Activated T-helper 1 cell treated with anti-CD3 and anti-CD28 coated beads, Interleukin-12 subunit alpha, Interleukin-12 subunit beta, Interleukin-2, Interleukin-4 antibody, amounts not matched to agents 30 ng/mL and 10 ng/mL and 1 ng/mL, durations not matched to agents 14 hours and 24 hours and 36 hours (primary cell): Measurements from ENCODE around the gene TRIM14. TPM values are rescaled to one million over a fixed set of nuclear protein-coding genes. Genes with fewer than 3 reads are reported as not detected.
"Not testable (repeated sequence)": the region's sequence is repeated elsewhere in the genome, so short reads cannot be mapped to it uniquely, and the experiment has no call there.

Source experiments
- DNase-seq: peaks from one replicate; pipeline ENCODE4 v3.0.0; 2021; ENCODE audit warnings: low spot score
- H3K27ac Mint-ChIP-seq: one replicate; pipeline ENCODE4 v1.8.0; 2021; ENCODE audit warnings: mild to moderate bottlenecking, mixed read lengths
- H3K27me3 Mint-ChIP-seq: one replicate; pipeline ENCODE4 v1.8.0; 2022; ENCODE audit warnings: mild to moderate bottlenecking, moderate library complexity, mixed read lengths; ENCODE audit not compliant: insufficient read depth
- H3K36me3 Mint-ChIP-seq: one replicate; pipeline ENCODE4 v1.8.0; 2021; ENCODE audit warnings: low read depth, mixed read lengths
- H3K4me1 Mint-ChIP-seq: one replicate; pipeline ENCODE4 v1.8.0; 2021; ENCODE audit warnings: low read depth, mixed read lengths
- H3K4me3 Mint-ChIP-seq: one replicate; pipeline ENCODE4 v1.8.0; 2021; ENCODE audit warnings: mild to moderate bottlenecking, moderate library complexity, mixed read lengths
- H3K9me3 Mint-ChIP-seq: one replicate; pipeline ENCODE4 v1.8.0; 2021; ENCODE audit warnings: mixed read lengths
- intact Hi-C: fragments of 100-400 bp; cut with micrococcal nuclease; formaldehyde crosslinking; loops from one replicate; pipeline ENCODE4 v1.15.1; 2024
- total RNA-seq: library from RNA; stranded (reverse); gene quantifications from 2 replicates; pipeline ENCODE4 v1.2.3, GENCODE V29; 2022

TRIM14 gene
- total RNA-seq, 1 donor from 2014 or later, result 41.7 TPM

DNA sequence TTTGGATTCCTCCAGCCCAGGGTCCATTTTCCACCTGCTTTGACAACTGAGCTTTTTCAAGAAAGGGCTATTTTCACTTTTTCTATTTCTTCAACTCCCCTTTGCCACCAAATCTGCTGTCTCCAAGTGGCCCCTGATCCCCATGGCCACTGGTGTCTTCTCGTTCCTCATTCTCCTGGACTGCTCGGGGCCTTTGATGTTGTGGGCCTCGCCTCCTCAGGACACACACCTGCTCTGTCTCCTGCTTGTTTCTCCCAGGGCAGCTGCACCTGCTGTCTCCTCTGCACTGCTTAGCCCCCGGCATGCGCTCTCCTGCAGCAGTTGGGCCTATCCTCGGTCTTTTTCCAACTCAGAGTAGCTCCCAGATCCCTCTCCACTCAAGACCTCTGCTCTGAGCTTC, 78.8 kb downstream of the TRIM14 start:
- no peak for DNase-seq
- intact Hi-C loops, result no loop called here

DNA sequence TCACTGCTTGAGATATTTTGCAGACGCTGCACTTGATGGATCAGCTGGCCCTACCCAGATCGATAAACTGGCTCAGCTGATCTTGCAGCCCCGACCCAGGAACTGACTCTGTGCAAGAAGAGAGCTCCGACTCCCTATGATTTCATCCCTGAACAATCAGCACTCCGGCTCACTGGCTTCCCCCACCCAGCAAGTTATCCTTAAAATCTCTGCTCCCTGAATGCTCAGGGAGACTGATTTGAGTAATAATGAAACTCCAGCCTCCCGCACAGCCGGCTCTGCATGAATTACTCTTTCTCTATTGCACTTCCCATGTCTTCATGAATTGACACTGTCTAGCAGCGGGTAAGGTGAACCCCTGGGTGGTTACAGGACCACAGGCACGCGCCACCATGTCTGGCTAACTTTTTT, 79.4 kb downstream of the TRIM14 start:
- Mint-ChIP-seq H3K4me3 (no peak overlapping the region), H3K36me3 (no peaks in the 10 kb centered on the region), H3K27me3 (peaks cover 11% of the 10 kb centered on the region), H3K27ac (no peak overlapping the region), H3K4me1 (peaks cover 6% of the 10 kb centered on the region), H3K9me3 (no peaks in the 10 kb centered on the region)
- DNase-seq, result no peak
- intact Hi-C loops, result no loop called here

More for the DNA sequence above, 78.8 kb downstream of the TRIM14 start:
- Mint-ChIP-seq H3K9me3 (peaks cover 2% of the 10 kb centered on the region), H3K4me3 (no peak overlapping the region), H3K27me3 (peaks cover 11% of the 10 kb centered on the region), H3K36me3 (peaks cover 2% of the 10 kb centered on the region), H3K27ac (no peak overlapping the region), H3K4me1 (peaks cover 5% of the 10 kb centered on the region)

DNA sequence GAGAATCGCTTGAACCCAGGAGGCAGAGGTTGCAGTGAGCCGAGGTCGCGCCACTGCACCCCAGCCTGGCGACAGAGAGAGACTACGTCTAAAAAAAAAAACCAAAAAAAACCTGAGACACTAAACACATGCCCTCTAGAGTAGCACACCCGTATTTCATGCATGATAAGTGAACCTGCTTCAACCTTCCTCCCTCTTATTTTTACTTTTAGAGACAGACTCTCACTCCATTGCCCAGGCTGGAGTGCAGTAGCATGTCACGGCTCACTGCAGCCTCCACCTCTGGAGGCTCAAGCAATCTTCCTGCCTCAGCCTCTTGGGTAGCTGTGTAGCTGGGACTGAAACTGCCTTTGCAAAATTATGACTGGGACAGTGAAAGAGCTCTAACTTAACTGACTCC, 80.1 kb downstream of the TRIM14 start:
- H3K4me3 Mint-ChIP-seq, result no peak overlapping the region
- H3K27me3 Mint-ChIP-seq, result peaks cover 11% of the 10 kb centered on the region
- intact Hi-C loops, result no loop called here

DNA sequence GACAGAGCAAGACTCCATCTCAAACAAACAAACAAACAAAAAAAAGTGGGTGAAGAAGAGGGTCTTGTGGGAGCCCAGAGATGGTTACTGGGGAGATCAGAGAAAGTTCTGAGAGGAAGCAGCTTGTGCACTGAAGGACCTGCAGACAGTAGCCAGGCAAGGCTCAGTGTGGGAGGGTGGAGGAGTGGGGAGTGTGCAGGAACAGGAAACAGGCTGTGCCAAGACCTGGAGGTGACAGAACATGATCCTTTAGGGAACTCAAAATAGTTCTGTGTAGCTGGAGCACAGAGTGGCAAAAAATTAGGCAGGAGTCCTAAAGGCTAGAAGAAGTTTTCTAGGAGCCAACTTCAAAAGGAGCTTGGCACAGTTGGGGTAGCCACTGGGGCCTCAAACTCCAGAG, 81.7 kb downstream of the TRIM14 start:
- H3K9me3 Mint-ChIP-seq, result no peaks in the 10 kb centered on the region
- H3K36me3 Mint-ChIP-seq, result no peaks in the 10 kb centered on the region
- intact Hi-C loops, result no loop called here
- H3K27me3 Mint-ChIP-seq, result peaks cover 5% of the 10 kb centered on the region
- H3K4me1 Mint-ChIP-seq, result peaks cover 10% of the 10 kb centered on the region
- no peak overlapping the region for H3K4me3 Mint-ChIP-seq
- H3K27ac Mint-ChIP-seq, result no peak overlapping the region
- no peak for DNase-seq

More for the DNA sequence above, 80.1 kb downstream of the TRIM14 start:
- Mint-ChIP-seq H3K36me3 (no peaks in the 10 kb centered on the region), H3K27ac (no peak overlapping the region), H3K4me1 (peaks cover 10% of the 10 kb centered on the region), H3K9me3 (no peaks in the 10 kb centered on the region)
- DNase-seq, result no peak

DNA sequence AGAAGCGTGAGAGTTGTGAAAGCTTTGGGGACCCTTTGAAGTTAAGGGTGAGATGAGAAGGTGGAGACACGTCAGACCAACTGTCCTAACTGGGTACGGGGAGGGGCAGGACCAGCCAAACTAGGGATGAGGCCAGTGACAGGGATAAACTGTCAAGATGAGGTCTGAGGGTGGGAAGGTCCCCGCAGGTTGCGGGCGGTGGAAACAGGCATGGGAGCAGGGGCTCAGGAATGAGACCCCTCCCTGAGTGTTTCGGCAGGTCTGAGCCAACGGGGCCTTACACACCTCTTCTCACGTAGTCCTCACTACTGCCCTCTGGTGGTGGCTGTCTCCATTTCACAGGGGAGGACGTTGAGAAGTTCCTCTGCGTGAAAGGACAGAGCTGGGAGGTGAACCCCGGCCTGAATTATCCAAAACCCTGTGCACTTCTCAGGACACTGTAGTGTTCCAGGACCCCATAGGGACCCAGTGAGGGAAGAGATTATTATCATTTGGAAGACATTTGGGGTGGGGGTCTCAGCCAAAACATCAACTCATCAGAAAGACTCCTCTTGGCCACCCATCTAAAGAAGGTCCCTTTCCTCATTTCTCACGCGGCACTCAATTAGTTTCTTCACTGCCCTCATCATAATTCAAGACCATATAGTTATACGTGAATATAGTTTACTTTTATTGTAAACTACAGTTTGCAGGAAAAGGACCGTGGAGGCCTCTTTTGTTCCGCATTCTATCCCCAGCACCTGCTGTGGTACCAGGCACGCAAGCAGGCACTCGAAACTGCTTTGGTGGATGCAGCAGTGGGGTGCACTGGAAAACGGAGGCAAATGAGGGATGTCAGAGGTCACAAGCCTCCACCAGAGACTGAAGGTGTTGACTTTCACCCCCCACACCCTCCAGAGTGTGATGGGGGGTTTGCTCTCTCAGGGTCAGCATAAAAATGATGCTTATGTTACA, 84.2 kb downstream of the TRIM14 start:
- intact Hi-C loops, result loop anchor here (1.0 kb wide), 3 partner anchors 52 to 325 kb away; partner anchors contain the start of gene ANP32B
- Mint-ChIP-seq H3K27me3 (peaks cover 2% of the 10 kb centered on the region), H3K27ac (peak overlapping the region; percentile 50), H3K36me3 (no peaks in the 10 kb centered on the region), H3K4me3 (no peak overlapping the region), H3K4me1 (peaks cover 10% of the 10 kb centered on the region), H3K9me3 (no peaks in the 10 kb centered on the region)
- peak; percentile 80 for DNase-seq

DNA sequence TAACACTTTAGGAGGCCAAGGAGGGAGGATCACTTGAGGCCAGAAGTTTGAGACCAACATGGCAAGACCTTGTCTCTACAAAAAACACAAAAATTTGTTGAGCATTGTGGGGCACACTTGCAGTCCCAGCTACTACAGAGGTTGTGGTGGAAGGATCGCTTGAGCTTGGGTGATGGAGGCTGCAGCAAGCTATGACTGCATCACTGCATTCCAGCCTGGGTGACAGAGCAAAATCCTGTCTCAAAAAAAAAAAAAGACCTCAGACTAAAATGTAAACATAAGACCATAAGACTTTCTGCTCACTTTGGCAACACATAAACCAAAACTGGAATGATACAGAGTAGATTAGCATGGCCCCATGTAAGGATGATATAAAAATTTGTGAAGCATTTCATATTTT, 87.1 kb downstream of the TRIM14 start:
- no peak overlapping the region for H3K4me3 Mint-ChIP-seq

DNA sequence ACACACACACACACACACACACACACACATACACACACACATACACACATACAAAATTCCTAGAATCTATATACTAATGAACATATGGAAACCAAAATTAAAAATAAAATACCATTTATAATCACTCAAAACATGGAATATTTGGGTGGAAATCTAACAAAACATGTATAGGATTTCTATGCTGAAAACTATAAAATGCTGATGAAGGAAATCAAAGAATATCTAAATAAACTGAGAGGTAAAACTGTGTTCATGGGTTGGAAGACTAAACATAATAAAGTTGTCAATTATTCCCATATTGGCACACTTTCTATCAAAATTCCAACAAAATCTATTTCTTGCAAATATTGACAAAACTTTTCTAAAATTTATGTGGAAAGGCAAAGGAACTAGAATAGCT, 87.9 kb downstream of the TRIM14 start:
- intact Hi-C loops, result no loop called here
- Mint-ChIP-seq H3K4me1 (peaks cover 10% of the 10 kb centered on the region), H3K36me3 (peaks cover 2% of the 10 kb centered on the region), H3K27ac (no peak overlapping the region), H3K4me3 (no peak overlapping the region), H3K27me3 (no peaks in the 10 kb centered on the region), H3K9me3 (no peaks in the 10 kb centered on the region)
- no peak for DNase-seq

More for the DNA sequence above, 87.1 kb downstream of the TRIM14 start:
- intact Hi-C loops, result no loop called here
- no peak for DNase-seq
- H3K4me1 Mint-ChIP-seq, result peaks cover 10% of the 10 kb centered on the region
- no peaks in the 10 kb centered on the region for H3K27me3 Mint-ChIP-seq
- H3K9me3 Mint-ChIP-seq, result no peaks in the 10 kb centered on the region
- no peak overlapping the region for H3K27ac Mint-ChIP-seq
- H3K36me3 Mint-ChIP-seq, result no peaks in the 10 kb centered on the region

DNA sequence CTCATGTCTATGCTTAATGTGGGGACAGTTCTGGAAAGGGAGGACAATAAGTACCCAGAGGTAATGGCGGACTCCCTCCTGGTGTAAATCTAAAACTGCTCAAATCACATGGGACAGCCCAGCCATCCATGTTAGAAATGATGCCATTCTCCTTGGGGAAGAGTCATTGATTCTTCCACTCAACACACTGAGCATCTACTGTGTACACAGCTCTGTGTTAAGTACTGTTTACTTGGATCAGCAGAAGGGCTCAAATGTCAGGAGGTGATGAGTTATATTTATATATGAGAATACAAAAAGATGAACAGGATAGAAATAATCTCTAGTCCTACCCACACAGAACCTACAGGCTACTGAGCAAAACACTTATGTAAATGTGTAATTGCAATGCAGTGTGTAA, 94.3 kb downstream of the TRIM14 start:
- Mint-ChIP-seq H3K9me3 (no peaks in the 10 kb centered on the region), H3K36me3 (peaks cover 14% of the 10 kb centered on the region), H3K4me1 (peaks cover 4% of the 10 kb centered on the region), H3K27me3 (no peaks in the 10 kb centered on the region), H3K4me3 (no peak overlapping the region), H3K27ac (no peak overlapping the region)
- intact Hi-C loops, result no loop called here
- no peak for DNase-seq

DNA sequence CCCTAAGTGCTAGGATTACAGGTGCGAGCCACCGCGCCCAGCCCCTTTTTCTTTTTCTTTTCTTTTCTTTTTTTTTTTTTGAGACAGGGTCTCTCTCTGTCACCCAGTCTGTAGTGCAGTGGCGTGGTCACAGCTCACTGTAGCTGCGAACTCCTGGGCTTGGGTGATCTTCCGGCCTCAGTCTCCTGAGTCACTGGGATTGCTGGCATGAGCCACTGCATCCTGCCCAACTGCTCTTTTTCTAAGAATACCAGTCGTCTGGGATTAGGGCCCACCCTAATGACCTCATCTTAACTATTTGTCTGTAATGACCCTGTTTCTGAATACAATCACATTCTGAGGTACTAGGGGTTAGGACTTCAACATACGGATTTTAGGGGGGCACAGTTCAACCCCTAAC, 96.6 kb downstream of the TRIM14 start:
- no peak overlapping the region for H3K4me3 Mint-ChIP-seq
- no peaks in the 10 kb centered on the region for H3K27me3 Mint-ChIP-seq
- DNase-seq, result no peak
- intact Hi-C loops, result no loop called here
- peaks cover 27% of the 10 kb centered on the region for H3K36me3 Mint-ChIP-seq
- H3K27ac Mint-ChIP-seq, result no peak overlapping the region
- H3K9me3 Mint-ChIP-seq, result no peaks in the 10 kb centered on the region
- H3K4me1 Mint-ChIP-seq, result peaks cover 4% of the 10 kb centered on the region

DNA sequence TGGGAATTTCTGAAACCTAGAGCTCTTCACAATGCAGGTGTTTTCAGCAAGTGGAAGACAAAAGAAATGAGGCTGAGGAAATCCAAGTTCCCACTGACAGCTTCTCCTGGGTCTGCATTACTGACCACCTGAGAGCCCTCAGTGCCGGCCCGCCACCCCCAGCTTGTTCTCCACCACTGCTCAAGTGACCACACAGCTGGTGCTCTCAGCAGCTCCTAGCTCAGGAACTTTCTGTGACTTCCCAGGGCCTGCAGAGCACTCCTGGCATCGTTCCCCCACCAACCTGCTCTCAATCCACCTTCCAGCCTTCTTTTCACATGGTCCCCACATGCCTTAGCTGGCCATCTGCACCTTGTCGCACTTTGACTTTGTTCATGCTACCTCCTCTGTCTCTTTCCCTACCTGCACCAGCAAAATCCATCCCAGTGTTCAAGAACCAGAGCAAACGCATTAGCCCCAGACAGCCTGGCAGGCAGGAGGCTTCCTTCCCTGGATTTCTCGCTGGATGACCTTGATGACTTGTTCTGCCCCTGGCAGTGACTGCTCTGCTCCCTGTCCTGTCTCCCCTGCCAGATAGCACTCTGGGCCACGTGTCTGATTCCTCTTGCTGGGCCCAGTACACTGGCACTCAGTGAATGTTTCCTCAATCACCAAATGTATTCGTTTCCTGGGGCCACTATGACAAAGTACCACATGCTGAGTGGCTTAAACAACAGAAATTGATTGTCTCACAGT, 97.5 kb downstream of the TRIM14 start:
- Mint-ChIP-seq H3K27ac (peak overlapping the region; percentile 62), H3K4me1 (peaks cover 4% of the 10 kb centered on the region), H3K9me3 (no peaks in the 10 kb centered on the region), H3K4me3 (no peak overlapping the region), H3K36me3 (peaks cover 29% of the 10 kb centered on the region), H3K27me3 (no peaks in the 10 kb centered on the region)
- no peak for DNase-seq
- intact Hi-C loops, result no loop called here

DNA sequence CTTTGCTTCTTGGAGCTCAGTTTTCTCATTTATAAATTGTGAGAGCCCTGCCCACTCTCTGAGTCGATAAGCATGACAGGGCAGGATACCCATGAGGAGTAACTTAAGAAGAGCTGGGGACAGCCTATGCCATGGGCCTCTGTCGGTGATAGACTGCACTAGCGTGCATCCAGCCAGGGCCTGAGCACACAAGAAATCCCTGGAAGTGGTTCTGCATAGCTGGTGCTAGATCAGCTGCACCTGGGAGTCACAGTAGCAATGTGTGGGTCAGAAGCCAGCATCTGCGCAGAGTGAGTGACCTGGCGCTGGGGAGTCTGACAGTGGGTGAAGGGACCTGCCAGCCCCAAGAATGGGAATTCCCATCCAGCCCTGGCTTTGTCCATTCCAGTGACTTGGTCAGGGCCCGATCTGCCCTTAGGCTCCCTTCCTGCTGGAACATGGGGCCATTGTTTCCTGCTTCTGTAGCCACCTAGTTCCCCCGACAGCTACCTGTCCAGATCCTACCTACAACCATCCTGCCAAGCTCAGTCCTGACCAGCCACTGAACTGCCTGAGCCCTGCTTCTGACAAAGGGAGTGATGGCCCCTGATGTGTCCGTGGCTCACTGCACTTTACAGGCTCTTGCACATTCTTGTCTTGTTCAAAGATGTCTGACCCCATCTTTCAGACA, 98.4 kb downstream of the TRIM14 start:
- no peak for DNase-seq

DNA sequence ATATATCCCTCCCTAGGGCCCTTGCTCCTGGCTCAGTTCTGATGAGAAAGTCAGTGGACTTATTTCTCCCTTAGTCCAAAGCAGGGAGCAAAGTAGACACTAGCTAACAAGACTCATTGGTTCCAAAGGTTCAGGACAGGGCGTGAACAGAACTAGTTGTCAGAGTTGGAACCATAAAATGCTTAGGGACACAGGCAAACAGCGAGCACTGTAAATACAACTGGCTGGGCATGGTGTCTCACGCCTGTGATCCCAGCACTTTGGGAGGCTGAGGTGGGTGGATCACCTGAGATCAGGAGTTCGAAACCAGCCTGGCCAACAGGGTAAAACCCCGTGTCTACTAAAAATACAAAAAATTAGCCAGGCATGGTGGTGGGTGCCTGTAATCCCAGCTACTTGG, 99.2 kb downstream of the TRIM14 start:
- H3K4me3 Mint-ChIP-seq, intact Hi-C loops, H3K4me1 Mint-ChIP-seq, H3K27me3 Mint-ChIP-seq, H3K9me3 Mint-ChIP-seq, DNase-seq: not testable (repeated sequence)
- Mint-ChIP-seq H3K27ac (peak overlapping the region; percentile 11), H3K36me3 (peaks cover 36% of the 10 kb centered on the region)

More for the DNA sequence above, 98.4 kb downstream of the TRIM14 start:
- Mint-ChIP-seq H3K27me3 (no peaks in the 10 kb centered on the region), H3K9me3 (no peaks in the 10 kb centered on the region), H3K4me3 (no peak overlapping the region), H3K4me1 (peaks cover 8% of the 10 kb centered on the region), H3K27ac (peak overlapping the region; percentile 43), H3K36me3 (peaks cover 34% of the 10 kb centered on the region)
- intact Hi-C loops, result no loop called here
